GM04503 (cell line): ENCODE results near the gene SLC6A4.
"Not testable (repeated sequence)": the region's sequence is repeated elsewhere in the genome, so short reads cannot be mapped to it uniquely, and the experiment has no call there.

Experiments
- DNase-seq: peaks from one replicate; pipeline ENCODE4 v3.0.0-alpha.2; 2012; ENCODE audit warnings: low read depth

SLC6A4 gene

GRCh38 chr17:30172560-30172959 is 62.9 kb downstream of the SLC6A4 start:
- no peak for DNase-seq

- no peak for DNase-seq
These were observed 65.0 kb downstream of the SLC6A4 start for GRCh38 chr17:30170415-30170987.

- no peak for DNase-seq
These were observed 69.5 kb downstream of the SLC6A4 start for GRCh38 chr17:30165960-30166359.

- no peak for DNase-seq
These were observed 70.3 kb downstream of the SLC6A4 start for GRCh38 chr17:30165147-30165546.

- DNase-seq: no peak
These were observed 71.0 kb downstream of the SLC6A4 start for GRCh38 chr17:30164531-30164930.

- no peak for DNase-seq
These were observed 73.9 kb downstream of the SLC6A4 start for GRCh38 chr17:30161601-30162000.

- DNase-seq: no peak
These were observed 74.9 kb downstream of the SLC6A4 start for GRCh38 chr17:30160419-30161172.

- no peak for DNase-seq
These were observed 76.4 kb downstream of the SLC6A4 start for GRCh38 chr17:30158896-30159625.

- no peak for DNase-seq
These were observed 80.1 kb downstream of the SLC6A4 start for GRCh38 chr17:30155389-30155788.

- DNase-seq: no peak
These were observed 82.0 kb downstream of the SLC6A4 start for GRCh38 chr17:30153463-30153862.

GRCh38 chr17:30151471-30151870 is 84.0 kb downstream of the SLC6A4 start:
- no peak for DNase-seq

GRCh38 chr17:30148376-30148775 is 87.1 kb downstream of the SLC6A4 start:
- no peak for DNase-seq

- not testable (repeated sequence) for DNase-seq
These were observed 87.6 kb downstream of the SLC6A4 start for GRCh38 chr17:30147860-30148259.
